Neural cell (in vitro differentiated cells): ENCODE results near the gene ANKRD55.

Experiments
- EZH2 ChIP-seq: fragments of 200-600, 300-800 bp; shearing (Covaris generic), sonication (generic); IDR thresholded peaks from 2 replicates; pipeline ENCODE4 v1.6.1; 2014; ENCODE audit warnings: antibody characterized with exemption, low read length, borderline replicate concordance, mild to moderate bottlenecking; ENCODE audit not compliant: insufficient read depth, poor library complexity, severe bottlenecking
- RAD21 ChIP-seq: fragments of 450-650 bp; conservative IDR thresholded peaks from 2 replicates; pipeline ENCODE4 v1.6.1; 2014; ENCODE audit warnings: antibody characterized with exemption, mild to moderate bottlenecking, moderate library complexity
- TF ChIP-seq, protein P1 (sequence below): fragments of 450-650 bp; IDR thresholded peaks from 2 replicates; pipeline ENCODE4 v1.5.1; 2014; ENCODE audit warnings: antibody characterized with exemption, mild to moderate bottlenecking, moderate library complexity; ENCODE audit not compliant: poor library complexity, severe bottlenecking

DNA sequence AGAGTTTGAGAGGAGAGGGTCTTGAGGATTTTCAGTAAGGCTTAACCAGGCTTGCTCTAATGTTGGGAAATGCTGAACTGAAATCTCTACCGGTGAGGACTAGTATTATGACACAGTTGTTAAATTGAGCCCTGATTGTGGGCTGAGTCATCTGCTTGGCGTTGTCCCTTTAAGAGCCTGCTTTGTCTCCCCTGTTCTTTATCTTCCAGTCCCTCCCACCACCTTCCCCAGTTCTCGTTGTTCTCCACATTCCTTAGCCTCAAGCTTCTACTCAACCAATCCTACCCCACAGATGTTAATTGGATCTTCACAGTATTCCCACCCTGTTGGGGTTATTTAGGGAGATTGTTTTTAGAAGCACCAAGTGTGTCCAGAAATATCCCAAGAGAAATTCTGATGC is 57.6 kb downstream of the ANKRD55 start:
- TF ChIP-seq, protein P1, sequence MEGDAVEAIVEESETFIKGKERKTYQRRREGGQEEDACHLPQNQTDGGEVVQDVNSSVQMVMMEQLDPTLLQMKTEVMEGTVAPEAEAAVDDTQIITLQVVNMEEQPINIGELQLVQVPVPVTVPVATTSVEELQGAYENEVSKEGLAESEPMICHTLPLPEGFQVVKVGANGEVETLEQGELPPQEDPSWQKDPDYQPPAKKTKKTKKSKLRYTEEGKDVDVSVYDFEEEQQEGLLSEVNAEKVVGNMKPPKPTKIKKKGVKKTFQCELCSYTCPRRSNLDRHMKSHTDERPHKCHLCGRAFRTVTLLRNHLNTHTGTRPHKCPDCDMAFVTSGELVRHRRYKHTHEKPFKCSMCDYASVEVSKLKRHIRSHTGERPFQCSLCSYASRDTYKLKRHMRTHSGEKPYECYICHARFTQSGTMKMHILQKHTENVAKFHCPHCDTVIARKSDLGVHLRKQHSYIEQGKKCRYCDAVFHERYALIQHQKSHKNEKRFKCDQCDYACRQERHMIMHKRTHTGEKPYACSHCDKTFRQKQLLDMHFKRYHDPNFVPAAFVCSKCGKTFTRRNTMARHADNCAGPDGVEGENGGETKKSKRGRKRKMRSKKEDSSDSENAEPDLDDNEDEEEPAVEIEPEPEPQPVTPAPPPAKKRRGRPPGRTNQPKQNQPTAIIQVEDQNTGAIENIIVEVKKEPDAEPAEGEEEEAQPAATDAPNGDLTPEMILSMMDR: no peak
- TF ChIP-seq RAD21: no peak
- no peak for TF ChIP-seq EZH2
